ENCODE data around the gene UBL4A. TPM values are rescaled to one million over a fixed set of nuclear protein-coding genes. Genes with fewer than 3 reads are reported as not detected.

Gene UBL4A
- total RNA-seq, 1 donor from 2014 or later: 12.1 TPM

GRCh38 chrX:154519389-154519788 is 33.0 kb upstream of the UBL4A start:
- peaks cover 16% of the 10 kb centered on the region for H3K27me3 ChIP-seq
- H3K36me3 ChIP-seq: no peaks in the 10 kb centered on the region
- Mint-ChIP-seq H3K9me3 (peaks cover 17% of the 10 kb centered on the region), H3K4me1 (peaks cover 19% of the 10 kb centered on the region), H3K27ac (no peak overlapping the region), H3K36me3 (no peaks in the 10 kb centered on the region), H3K4me3 (peak overlapping the region; percentile 19), H3K27me3 (ENCODE audit: insufficient read depth, low read depth) (peaks cover 10% of the 10 kb centered on the region)
- no peak overlapping the region for H3K27ac ChIP-seq
- no peak overlapping the region for H3K4me3 ChIP-seq
- peaks cover 8% of the 10 kb centered on the region for H3F3A ChIP-seq (ENCODE audit: low read depth)
- TF ChIP-seq EZH2 (IDR thresholded peaks at IDR 0.05) (no peak), CTCF (IDR thresholded peaks at IDR 0.05) (no peak), EZH2phosphoT487 (IDR thresholded peaks at IDR 0.05) (no peak)
- H3K4me1 ChIP-seq: no peaks in the 10 kb centered on the region
- H3K4me2 ChIP-seq: no peak overlapping the region
- H2AFZ ChIP-seq (replicated peaks): no peak overlapping the region
- DNase-seq (ENCODE audit: low spot score): no peak
- peaks cover 2% of the 10 kb centered on the region for H3K79me2 ChIP-seq (ENCODE audit: low read depth)
- no peaks in the 10 kb centered on the region for H4K20me1 ChIP-seq (ENCODE audit: low read depth)
- no peak overlapping the region for H3K9ac ChIP-seq
- no peaks in the 10 kb centered on the region for H3K9me3 ChIP-seq (ENCODE audit: low read depth)

- peaks cover 1% of the 10 kb centered on the region for H3K36me3 Mint-ChIP-seq
- peaks cover 8% of the 10 kb centered on the region for H3F3A ChIP-seq (ENCODE audit: low read depth)
- H3K27ac Mint-ChIP-seq: no peak overlapping the region
- H3K36me3 ChIP-seq: no peaks in the 10 kb centered on the region
- no peaks in the 10 kb centered on the region for H4K20me1 ChIP-seq (ENCODE audit: low read depth)
- no peaks in the 10 kb centered on the region for H3K27me3 ChIP-seq
- peak; percentile 11 for DNase-seq (ENCODE audit: low spot score)
- no peak overlapping the region for H3K27ac ChIP-seq
- H3K4me1 Mint-ChIP-seq: peaks cover 22% of the 10 kb centered on the region
- peaks cover 2% of the 10 kb centered on the region for H3K79me2 ChIP-seq (ENCODE audit: low read depth)
- H3K4me3 ChIP-seq: peak overlapping the region; percentile 82
- H3K9me3 ChIP-seq (ENCODE audit: low read depth): no peaks in the 10 kb centered on the region
- no peak overlapping the region for H3K4me3 Mint-ChIP-seq
- H3K4me1 ChIP-seq: no peaks in the 10 kb centered on the region
- H3K4me2 ChIP-seq: peak overlapping the region; percentile 75
- H3K9ac ChIP-seq: no peak overlapping the region
- peaks cover 20% of the 10 kb centered on the region for H3K9me3 Mint-ChIP-seq
- no peak overlapping the region for H2AFZ ChIP-seq (replicated peaks)
- TF ChIP-seq CTCF (IDR thresholded peaks at IDR 0.05): no peak
- TF ChIP-seq EZH2 (IDR thresholded peaks at IDR 0.05): no peak
- no peak for TF ChIP-seq EZH2phosphoT487 (IDR thresholded peaks at IDR 0.05)
- peaks cover 10% of the 10 kb centered on the region for H3K27me3 Mint-ChIP-seq (ENCODE audit: insufficient read depth, low read depth)
Measured at GRCh38 chrX:154517101-154517781, 30.8 kb upstream of the UBL4A start.

- TF ChIP-seq EZH2 (IDR thresholded peaks at IDR 0.05) (no peak), CTCF (IDR thresholded peaks at IDR 0.05) (no peak), EZH2phosphoT487 (IDR thresholded peaks at IDR 0.05) (no peak)
- peak; percentile 62 for DNase-seq (ENCODE audit: low spot score)
- peak overlapping the region; percentile 82 for H3K4me3 ChIP-seq
Measured at GRCh38 chrX:154516656-154517100, 30.3 kb upstream of the UBL4A start.

More at GRCh38 chrX:154516656-154517100, 30.3 kb upstream of the UBL4A start:
- Histone ChIP-seq H4K20me1 (ENCODE audit: low read depth) (no peaks in the 10 kb centered on the region), H3K79me2 (ENCODE audit: low read depth) (peaks cover 2% of the 10 kb centered on the region), H3K36me3 (no peaks in the 10 kb centered on the region), H2AFZ (replicated peaks) (no peak overlapping the region), H3K9ac (no peak overlapping the region), H3K9me3 (ENCODE audit: low read depth) (no peaks in the 10 kb centered on the region), H3K4me1 (no peaks in the 10 kb centered on the region), H3K27me3 (no peaks in the 10 kb centered on the region), H3K27ac (no peak overlapping the region), H3K4me2 (peak overlapping the region; percentile 75), H3F3A (ENCODE audit: low read depth) (peaks cover 8% of the 10 kb centered on the region)
- Mint-ChIP-seq H3K36me3 (peaks cover 1% of the 10 kb centered on the region), H3K4me3 (peak overlapping the region; percentile 84), H3K27me3 (ENCODE audit: insufficient read depth, low read depth) (peaks cover 6% of the 10 kb centered on the region), H3K4me1 (peaks cover 22% of the 10 kb centered on the region), H3K9me3 (peaks cover 18% of the 10 kb centered on the region), H3K27ac (peak overlapping the region; percentile 87)

Data from neural progenitor cell (in vitro differentiated cells).